ENCODE results near the gene ERICH4. TPM values are rescaled to one million over a fixed set of nuclear protein-coding genes. Genes with fewer than 3 reads are reported as not detected.

The ERICH4 gene
- total and polyA plus RNA-seq, 9 of the 15 experiments (the other 6 are each of a cell fraction or from before 2014, with no cell fraction given) = not detected

DNA sequence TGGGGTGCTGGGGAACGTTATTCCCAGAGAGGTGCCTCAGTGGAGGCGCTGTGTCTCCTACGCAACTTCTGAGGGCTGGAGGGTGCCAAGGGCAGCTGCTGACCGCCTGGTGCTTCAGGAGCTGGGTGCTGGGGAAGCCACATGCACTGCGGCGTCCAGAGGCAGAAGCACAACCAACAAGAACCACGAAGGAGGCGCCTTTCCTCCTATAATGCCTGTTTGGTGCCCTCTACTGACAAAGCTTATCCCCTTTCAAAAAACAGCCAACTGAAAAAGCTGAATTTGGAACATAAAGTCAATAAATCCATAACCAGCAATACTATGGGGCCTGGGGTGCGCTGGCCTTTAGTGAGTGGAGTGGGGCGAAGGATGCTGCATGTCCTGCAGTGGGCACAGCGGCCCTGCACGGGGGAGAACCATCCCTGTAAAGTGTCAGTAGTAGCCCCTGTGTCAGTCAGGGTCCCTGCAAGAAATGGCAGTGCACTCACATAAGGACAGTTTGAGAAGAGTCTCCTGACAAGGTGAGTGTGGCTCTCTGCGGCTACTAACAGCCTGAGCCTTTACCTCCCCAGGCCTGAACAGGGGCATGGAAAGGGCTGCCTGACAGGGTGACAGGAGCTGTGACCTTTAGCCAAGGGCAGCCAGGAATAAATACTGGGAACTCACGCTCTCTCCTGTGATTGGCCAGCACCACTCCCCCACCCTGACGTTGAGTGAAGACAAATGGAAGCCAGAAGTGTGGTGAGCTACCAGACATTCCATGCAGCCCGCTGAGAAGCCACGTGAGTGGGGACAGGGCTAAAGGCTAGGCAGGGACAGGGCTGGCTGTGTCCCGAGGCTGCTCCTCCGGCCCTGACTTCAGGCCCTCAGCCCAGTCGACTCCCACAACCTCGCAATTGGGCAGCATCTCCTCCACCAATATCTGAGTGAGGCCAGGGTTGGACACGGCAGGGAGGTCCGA is 11.2 kb upstream of the ERICH4 start (continued):
- no peak for TF ChIP-seq RCOR1 (IDR thresholded peaks at IDR 0.05; ENCODE audit: borderline replicate concordance in 1 of 2, low read depth in 2 of 2, low read length in 2 of 2)
- TF ChIP-seq, protein P1, sequence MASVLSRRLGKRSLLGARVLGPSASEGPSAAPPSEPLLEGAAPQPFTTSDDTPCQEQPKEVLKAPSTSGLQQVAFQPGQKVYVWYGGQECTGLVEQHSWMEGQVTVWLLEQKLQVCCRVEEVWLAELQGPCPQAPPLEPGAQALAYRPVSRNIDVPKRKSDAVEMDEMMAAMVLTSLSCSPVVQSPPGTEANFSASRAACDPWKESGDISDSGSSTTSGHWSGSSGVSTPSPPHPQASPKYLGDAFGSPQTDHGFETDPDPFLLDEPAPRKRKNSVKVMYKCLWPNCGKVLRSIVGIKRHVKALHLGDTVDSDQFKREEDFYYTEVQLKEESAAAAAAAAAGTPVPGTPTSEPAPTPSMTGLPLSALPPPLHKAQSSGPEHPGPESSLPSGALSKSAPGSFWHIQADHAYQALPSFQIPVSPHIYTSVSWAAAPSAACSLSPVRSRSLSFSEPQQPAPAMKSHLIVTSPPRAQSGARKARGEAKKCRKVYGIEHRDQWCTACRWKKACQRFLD (CRISPR knock-in tag; IDR thresholded peaks at IDR 0.05) = no peak
- TF ChIP-seq, protein P2, sequence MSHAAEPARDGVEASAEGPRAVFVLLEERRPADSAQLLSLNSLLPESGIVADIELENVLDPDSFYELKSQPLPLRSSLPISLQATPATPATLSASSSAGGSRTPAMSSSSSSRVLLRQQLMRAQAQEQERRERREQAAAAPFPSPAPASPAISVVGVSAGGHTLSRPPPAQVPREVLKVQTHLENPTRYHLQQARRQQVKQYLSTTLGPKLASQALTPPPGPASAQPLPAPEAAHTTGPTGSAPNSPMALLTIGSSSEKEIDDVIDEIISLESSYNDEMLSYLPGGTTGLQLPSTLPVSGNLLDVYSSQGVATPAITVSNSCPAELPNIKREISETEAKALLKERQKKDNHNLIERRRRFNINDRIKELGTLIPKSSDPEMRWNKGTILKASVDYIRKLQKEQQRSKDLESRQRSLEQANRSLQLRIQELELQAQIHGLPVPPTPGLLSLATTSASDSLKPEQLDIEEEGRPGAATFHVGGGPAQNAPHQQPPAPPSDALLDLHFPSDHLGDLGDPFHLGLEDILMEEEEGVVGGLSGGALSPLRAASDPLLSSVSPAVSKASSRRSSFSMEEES (CRISPR knock-in tag; IDR thresholded peaks at IDR 0.05) = no peak
- TF ChIP-seq, protein P3, sequence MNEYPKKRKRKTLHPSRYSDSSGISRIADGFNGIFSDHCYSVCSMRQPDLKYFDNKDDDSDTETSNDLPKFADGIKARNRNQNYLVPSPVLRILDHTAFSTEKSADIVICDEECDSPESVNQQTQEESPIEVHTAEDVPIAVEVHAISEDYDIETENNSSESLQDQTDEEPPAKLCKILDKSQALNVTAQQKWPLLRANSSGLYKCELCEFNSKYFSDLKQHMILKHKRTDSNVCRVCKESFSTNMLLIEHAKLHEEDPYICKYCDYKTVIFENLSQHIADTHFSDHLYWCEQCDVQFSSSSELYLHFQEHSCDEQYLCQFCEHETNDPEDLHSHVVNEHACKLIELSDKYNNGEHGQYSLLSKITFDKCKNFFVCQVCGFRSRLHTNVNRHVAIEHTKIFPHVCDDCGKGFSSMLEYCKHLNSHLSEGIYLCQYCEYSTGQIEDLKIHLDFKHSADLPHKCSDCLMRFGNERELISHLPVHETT (CRISPR knock-in tag; conservative IDR thresholded peaks at IDR 0.05 in 1 of 2, IDR thresholded peaks at IDR 0.05 in 1 of 2) = no peak
- TF ChIP-seq ZNF184 (CRISPR knock-in tag; IDR thresholded peaks at IDR 0.05) = no peak
- TF ChIP-seq ZNF707 (CRISPR knock-in tag; conservative IDR thresholded peaks at IDR 0.05) = no peak
- no peak for TF ChIP-seq LEF1 (IDR thresholded peaks at IDR 0.05)
- TF ChIP-seq TRIM28 (IDR thresholded peaks at IDR 0.05) = no peak
- no peak for TF ChIP-seq ARID1B (IDR thresholded peaks at IDR 0.05)
- no peak for TF ChIP-seq ELF1 (tag; IDR thresholded peaks at IDR 0.05)
- TF ChIP-seq, protein P4, sequence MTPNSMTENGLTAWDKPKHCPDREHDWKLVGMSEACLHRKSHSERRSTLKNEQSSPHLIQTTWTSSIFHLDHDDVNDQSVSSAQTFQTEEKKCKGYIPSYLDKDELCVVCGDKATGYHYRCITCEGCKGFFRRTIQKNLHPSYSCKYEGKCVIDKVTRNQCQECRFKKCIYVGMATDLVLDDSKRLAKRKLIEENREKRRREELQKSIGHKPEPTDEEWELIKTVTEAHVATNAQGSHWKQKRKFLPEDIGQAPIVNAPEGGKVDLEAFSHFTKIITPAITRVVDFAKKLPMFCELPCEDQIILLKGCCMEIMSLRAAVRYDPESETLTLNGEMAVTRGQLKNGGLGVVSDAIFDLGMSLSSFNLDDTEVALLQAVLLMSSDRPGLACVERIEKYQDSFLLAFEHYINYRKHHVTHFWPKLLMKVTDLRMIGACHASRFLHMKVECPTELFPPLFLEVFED (CRISPR knock-in tag; conservative IDR thresholded peaks at IDR 0.05) = no peak
